ENCODE measurements around the gene MYT1. TPM values are rescaled to one million over a fixed set of nuclear protein-coding genes. Genes with fewer than 3 reads are reported as not detected.
A peak's percentile ranks its signal among the peaks of the same experiment; 100 is the strongest.

MYT1 gene
- total RNA-seq, 1 experiment from 2014 or later: 7.1 TPM

- peak; percentile 19 for DNase-seq (ENCODE audit: low read depth, low spot score)
- no peaks in the 10 kb centered on the region for H3K27me3 ChIP-seq (ENCODE audit: insufficient read depth, low read length)
- CTCF ChIA-PET: no interaction called here
- H3K9ac ChIP-seq (ENCODE audit: low read length): no peak overlapping the region
- H3K4me1 ChIP-seq (ENCODE audit: control insufficient read depth in 1 of 2, insufficient read depth in 2 of 2, low read length in 2 of 2): no peaks in the 10 kb centered on the region
- no peak overlapping the region for H3K4me3 ChIP-seq (replicated peaks in 1 of 2; ENCODE audit: low read depth in 1 of 2, low read length in 2 of 2)
- BruUV-seq (replicated peaks): no TSS peak
- no peaks in the 10 kb centered on the region for H4K20me1 ChIP-seq (ENCODE audit: insufficient read depth)
- H3K27ac ChIP-seq (ENCODE audit: low read depth, low read length): no peak overlapping the region
- POLR2A ChIA-PET: no interaction called here
- peak; percentile 60 for ATAC-seq
- no peak overlapping the region for H3K4me2 ChIP-seq (ENCODE audit: low read length)
- H3K79me2 ChIP-seq (ENCODE audit: insufficient read depth, low read length): no peaks in the 10 kb centered on the region
- H3K9me2 ChIP-seq (ENCODE audit: insufficient read depth): no peaks in the 10 kb centered on the region
- RAD21 ChIA-PET (ENCODE audit: low non-redundant PET in 1 of 2, low total read pairs in 2 of 2, uncharacterized antibody in 2 of 2, unreplicated experiment in 2 of 2): no interaction called here
- TF ChIP-seq YY1 (IDR thresholded peaks at IDR 0.05; ENCODE audit: extremely low read depth, insufficient replicate concordance, low read depth, low read length) (no peak), CTCF (IDR thresholded peaks at IDR 0.05 in 2 of 3, conservative IDR thresholded peaks at IDR 0.05 in 1 of 3; ENCODE audit: borderline replicate concordance in 1 of 3, insufficient read depth in 1 of 3, low read depth in 2 of 3, low read length in 2 of 3) (peak in 2 of 3 experiments; percentile 58 to 74; a peak in 4 of 6 replicates), RAD21 (IDR thresholded peaks at IDR 0.05; ENCODE audit: low read depth) (no peak), ATF3 (IDR thresholded peaks at IDR 0.05) (no peak), CBX3 (IDR thresholded peaks at IDR 0.05; ENCODE audit: low read depth) (peak; percentile 93), FOSL1 (IDR thresholded peaks at IDR 0.05; ENCODE audit: low read depth) (no peak), POLR2A (IDR thresholded peaks at IDR 0.05; ENCODE audit: borderline replicate concordance, extremely low read depth, insufficient read depth, insufficient read length) (no peak), SP1 (IDR thresholded peaks at IDR 0.05; ENCODE audit: low read depth) (no peak)
- no peaks in the 10 kb centered on the region for H3K36me3 ChIP-seq (ENCODE audit: control insufficient read depth in 1 of 2, insufficient read depth in 2 of 2, low read length in 2 of 2)
- peaks cover 14 to 32% of the 10 kb centered on the region in 2 experiments; a peak in 2 of 4 replicates for H3K9me3 ChIP-seq (ENCODE audit: control insufficient read depth in 1 of 2, insufficient read depth in 1 of 2, low read depth in 1 of 2, low read length in 2 of 2)
- intact Hi-C loops (cut with micrococcal nuclease): no loop called here
- no peak overlapping the region for H2AFZ ChIP-seq (ENCODE audit: low read depth, low read length, poor library complexity, severe bottlenecking)
Measured at GRCh38 chr20:64145458-64146300, 18.6 kb upstream of the MYT1 start.

Data from HCT116 (cell line).